Adrenal gland (tissue), 5 donors: ENCODE results near the gene NHLH2.

Experiments
- CTCF ChIP-seq, 6 experiments: fragments of 450-650 bp in 4 of 6; fragments of 200-600 bp in 2 of 6; sonication (generic) in 1 of 6; IDR thresholded peaks; 1 replicate in 5 of 6; 2 replicates in 1 of 6; pipeline versions ENCODE4 v1.5.1 to v1.8.0; 2016 to 2021; ENCODE audit warnings: antibody characterized with exemption in 6 of 6, mild to moderate bottlenecking in 2 of 6, moderate library complexity in 1 of 6
- POLR2A ChIP-seq, 2 donors: fragments of 450-650 bp; IDR thresholded peaks; one replicate each; pipeline ENCODE4 v1.6.1; 2017; ENCODE audit warnings: antibody characterized with exemption in 2 of 2, mild to moderate bottlenecking in 2 of 2, moderate library complexity in 1 of 2
- donor health status: DM: no; HTN: no; CAD: no.

GRCh38 chr1:115873184-115873583, 32.3 kb upstream of the NHLH2 start:
- TF ChIP-seq POLR2A (IDR thresholded peaks at IDR 0.05), result no peak
- no peak for TF ChIP-seq CTCF (IDR thresholded peaks at IDR 0.05)
